Measurements from ENCODE around the gene PLSCR2. TPM values are rescaled to one million over a fixed set of nuclear protein-coding genes. Genes with fewer than 3 reads are reported as not detected.

The PLSCR2 gene
- total and polyA plus RNA-seq, 2 donors (not counting 1 experiment from before 2014, with no cell fraction given), result 0.15 to 0.54 TPM

DNA sequence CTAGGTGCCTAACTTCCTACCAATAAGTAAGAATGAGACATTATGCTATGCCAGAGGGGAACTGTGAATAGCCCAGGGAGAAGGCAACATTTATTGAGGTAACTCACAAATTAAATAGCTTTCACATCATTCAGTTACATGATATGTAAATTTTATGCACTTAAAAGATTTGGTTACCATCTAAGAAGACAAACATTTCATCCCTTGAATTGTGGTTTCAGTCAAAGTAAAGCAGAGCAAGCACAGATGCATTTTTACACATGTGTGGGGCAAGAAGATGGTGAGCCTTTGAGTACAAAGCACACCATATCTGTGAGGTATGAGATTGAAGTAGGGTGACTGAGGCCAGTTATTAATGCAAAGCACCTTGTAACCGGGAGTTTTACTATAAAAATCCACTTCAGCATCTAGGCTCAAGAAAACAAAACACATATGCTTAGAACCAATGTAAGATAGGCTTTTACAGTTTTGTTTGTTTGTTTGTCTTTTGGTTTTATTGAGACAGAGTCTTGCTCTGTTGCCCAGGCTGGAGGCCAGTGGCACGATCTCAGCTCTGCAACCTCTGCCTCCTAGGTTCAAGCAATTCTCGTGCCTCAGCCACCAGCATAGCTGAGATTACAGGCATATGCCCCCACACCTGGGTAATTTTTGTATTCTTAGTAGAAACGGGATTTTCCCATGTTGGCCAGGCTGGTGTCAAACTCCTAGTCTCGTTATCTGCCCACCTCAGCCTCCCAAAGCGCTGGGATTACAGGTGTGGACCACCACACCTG, 3.5 kb downstream of the PLSCR2 start:
- Histone ChIP-seq H2AFZ (ENCODE audit: insufficient read depth, low read depth, low read length, poor library complexity, severe bottlenecking) (no peak overlapping the region), H3K4me3 (ENCODE audit: control extremely low read depth in 1 of 5, extremely low read depth in 1 of 5, insufficient read depth in 1 of 5, low read depth in 2 of 5, low read length in 4 of 5) (no peak overlapping the region), H3K27me3 (replicated peaks in 1 of 4; ENCODE audit: control extremely low read depth in 1 of 4, control insufficient read depth in 3 of 4, insufficient read depth in 4 of 4, low read length in 3 of 4) (no peaks in the 10 kb centered on the region), H3K9ac (ENCODE audit: low read length) (no peak overlapping the region), H4K20me1 (ENCODE audit: control insufficient read depth, insufficient read depth, low read length, poor library complexity, severe bottlenecking) (no peaks in the 10 kb centered on the region), H3K4me2 (replicated peaks; ENCODE audit: low read depth, low read length, poor library complexity, severe bottlenecking) (no peak overlapping the region), H3K4me1 (ENCODE audit: control insufficient read depth in 2 of 2, insufficient read depth in 2 of 2, low read length in 2 of 2) (peaks cover 4 to 13% of the 10 kb centered on the region in 2 donors), H3K9me3 (ENCODE audit: control extremely low read depth in 1 of 3, control insufficient read depth in 2 of 3, insufficient read depth in 1 of 3, low read length in 2 of 3) (peaks cover 0 to 3% (median 0%) of the 10 kb centered on the region in 3 donors), H3K79me2 (ENCODE audit: control insufficient read depth, insufficient read depth, low read length) (no peaks in the 10 kb centered on the region), H3K36me3 (replicated peaks in 1 of 2; ENCODE audit: control extremely low read depth in 1 of 2, control insufficient read depth in 1 of 2, extremely low read depth in 1 of 2, insufficient read depth in 2 of 2, low read length in 1 of 2) (no peaks in the 10 kb centered on the region), H3K27ac (ENCODE audit: low read length in 2 of 2) (no peak overlapping the region)
- Mint-ChIP-seq H3K4me1 (peaks cover 17% of the 10 kb centered on the region), H3K27me3 (no peaks in the 10 kb centered on the region), H3K9me3 (ENCODE audit: insufficient read depth) (no peaks in the 10 kb centered on the region), H3K27ac (no peak overlapping the region), H3K4me3 (no peak overlapping the region)
- POLR2A ChIA-PET, result no interaction called here
- intact Hi-C loops (cut with micrococcal nuclease), result no loop called here
- 71% methylated on average over 1 of the region's 6 CpGs for WGBS (ENCODE audit: insufficient coverage)
- TF ChIP-seq, protein P1, sequence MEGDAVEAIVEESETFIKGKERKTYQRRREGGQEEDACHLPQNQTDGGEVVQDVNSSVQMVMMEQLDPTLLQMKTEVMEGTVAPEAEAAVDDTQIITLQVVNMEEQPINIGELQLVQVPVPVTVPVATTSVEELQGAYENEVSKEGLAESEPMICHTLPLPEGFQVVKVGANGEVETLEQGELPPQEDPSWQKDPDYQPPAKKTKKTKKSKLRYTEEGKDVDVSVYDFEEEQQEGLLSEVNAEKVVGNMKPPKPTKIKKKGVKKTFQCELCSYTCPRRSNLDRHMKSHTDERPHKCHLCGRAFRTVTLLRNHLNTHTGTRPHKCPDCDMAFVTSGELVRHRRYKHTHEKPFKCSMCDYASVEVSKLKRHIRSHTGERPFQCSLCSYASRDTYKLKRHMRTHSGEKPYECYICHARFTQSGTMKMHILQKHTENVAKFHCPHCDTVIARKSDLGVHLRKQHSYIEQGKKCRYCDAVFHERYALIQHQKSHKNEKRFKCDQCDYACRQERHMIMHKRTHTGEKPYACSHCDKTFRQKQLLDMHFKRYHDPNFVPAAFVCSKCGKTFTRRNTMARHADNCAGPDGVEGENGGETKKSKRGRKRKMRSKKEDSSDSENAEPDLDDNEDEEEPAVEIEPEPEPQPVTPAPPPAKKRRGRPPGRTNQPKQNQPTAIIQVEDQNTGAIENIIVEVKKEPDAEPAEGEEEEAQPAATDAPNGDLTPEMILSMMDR (IDR thresholded peaks at IDR 0.05), result no peak
- TF ChIP-seq EZH2 (IDR thresholded peaks at IDR 0.05; ENCODE audit: borderline replicate concordance, insufficient read depth, low read depth, low read length, poor library complexity, severe bottlenecking), result no peak
- ATAC-seq (ENCODE audit: low read depth), result no peak
- CTCF ChIA-PET, result no interaction called here
- DNase-seq, result no peak

DNA sequence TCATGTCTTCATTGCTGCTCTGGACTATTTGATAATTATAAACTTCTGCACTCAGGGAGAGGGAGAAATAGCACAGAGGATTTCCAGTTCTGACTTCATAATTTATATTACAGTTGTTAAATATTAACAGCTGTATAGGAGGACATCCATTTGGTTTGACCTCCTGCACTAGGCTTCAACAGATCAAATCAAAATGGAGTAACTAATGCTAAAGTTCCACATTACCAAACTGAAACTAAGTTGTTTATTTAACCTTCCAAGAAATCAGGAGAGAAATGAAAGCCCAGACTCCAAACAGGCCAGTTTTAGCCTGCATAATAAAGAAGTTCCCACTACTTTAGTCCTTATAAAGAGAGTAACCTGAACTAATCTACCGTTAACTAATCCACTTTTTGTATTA, 4.6 kb downstream of the PLSCR2 start:
- WGBS (ENCODE audit: insufficient coverage), result 100% methylated on average over 1 of the region's 1 CpG
- peaks cover 11% of the 10 kb centered on the region for H3K4me1 Mint-ChIP-seq
- H3K9me3 ChIP-seq (ENCODE audit: control extremely low read depth in 1 of 3, control insufficient read depth in 2 of 3, insufficient read depth in 1 of 3, low read length in 2 of 3), result peaks cover 0 to 3% (median 0%) of the 10 kb centered on the region in 3 donors
- no peak for ATAC-seq (ENCODE audit: low read depth)
- intact Hi-C loops (cut with micrococcal nuclease), result no loop called here
- no peaks in the 10 kb centered on the region for H3K27me3 Mint-ChIP-seq
- no peak overlapping the region for H3K4me3 Mint-ChIP-seq
- H3K4me3 ChIP-seq (ENCODE audit: control extremely low read depth in 1 of 5, extremely low read depth in 1 of 5, insufficient read depth in 1 of 5, low read depth in 2 of 5, low read length in 4 of 5), result no peak overlapping the region
- peaks cover 4 to 9% of the 10 kb centered on the region in 2 donors for H3K4me1 ChIP-seq (ENCODE audit: control insufficient read depth in 2 of 2, insufficient read depth in 2 of 2, low read length in 2 of 2)
- CTCF ChIA-PET, result no interaction called here
- no peaks in the 10 kb centered on the region for H4K20me1 ChIP-seq (ENCODE audit: control insufficient read depth, insufficient read depth, low read length, poor library complexity, severe bottlenecking)
- no peaks in the 10 kb centered on the region for H3K36me3 ChIP-seq (replicated peaks in 1 of 2; ENCODE audit: control extremely low read depth in 1 of 2, control insufficient read depth in 1 of 2, extremely low read depth in 1 of 2, insufficient read depth in 2 of 2, low read length in 1 of 2)
- H3K27ac ChIP-seq (ENCODE audit: low read length in 2 of 2), result no peak overlapping the region
- no peak overlapping the region for H3K4me2 ChIP-seq (replicated peaks; ENCODE audit: low read depth, low read length, poor library complexity, severe bottlenecking)
- no peak overlapping the region for H3K9ac ChIP-seq (ENCODE audit: low read length)
- TF ChIP-seq, protein P1 (IDR thresholded peaks at IDR 0.05), result no peak
- no peak for TF ChIP-seq EZH2 (IDR thresholded peaks at IDR 0.05; ENCODE audit: borderline replicate concordance, insufficient read depth, low read depth, low read length, poor library complexity, severe bottlenecking)
- no peaks in the 10 kb centered on the region for H3K79me2 ChIP-seq (ENCODE audit: control insufficient read depth, insufficient read depth, low read length)
- DNase-seq, result no peak
- H3K9me3 Mint-ChIP-seq (ENCODE audit: insufficient read depth), result no peaks in the 10 kb centered on the region
- H2AFZ ChIP-seq (ENCODE audit: insufficient read depth, low read depth, low read length, poor library complexity, severe bottlenecking), result no peak overlapping the region
- no peak overlapping the region for H3K27ac Mint-ChIP-seq
- POLR2A ChIA-PET, result no interaction called here
- no peaks in the 10 kb centered on the region for H3K27me3 ChIP-seq (replicated peaks in 1 of 4; ENCODE audit: control extremely low read depth in 1 of 4, control insufficient read depth in 3 of 4, insufficient read depth in 4 of 4, low read length in 3 of 4)
